ENCODE results near the gene ZBTB7A. TPM values are rescaled to one million over a fixed set of nuclear protein-coding genes. Genes with fewer than 3 reads are reported as not detected.

ZBTB7A gene
- total RNA-seq, 6 experiments from 2014 or later: 19.0 to 38.5 (median 27.7) TPM

DNA sequence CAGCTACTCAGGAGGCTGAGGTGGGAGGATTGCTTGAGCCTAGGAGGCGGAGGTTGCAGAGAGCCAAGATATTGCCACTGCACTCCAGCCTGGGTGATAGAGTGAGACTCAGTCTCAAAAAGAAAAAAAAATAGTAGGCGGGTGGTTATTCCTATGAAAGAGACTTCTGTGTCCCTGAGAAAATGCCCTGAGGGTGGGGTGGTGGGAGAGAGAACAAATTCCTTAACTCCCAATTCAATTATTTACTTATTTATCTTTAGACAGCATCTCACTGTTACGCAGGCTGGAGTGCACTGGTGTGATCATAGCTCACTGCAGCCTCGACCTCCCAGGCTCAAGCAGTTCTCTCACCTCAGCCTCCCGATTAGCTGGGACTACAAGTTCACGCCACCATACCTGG is 71.1 kb downstream of the ZBTB7A start:
- WGBS (ENCODE audit: insufficient coverage, low coverage, low lambda C conversion rate, missing lambda C conversion rate): 77% methylated on average over 6 of the region's 6 CpGs
- H3K4me3 ChIP-seq: no peak overlapping the region
- H3K9me3 ChIP-seq: no peaks in the 10 kb centered on the region
- no peak overlapping the region for H3K27ac ChIP-seq
- H3K27me3 ChIP-seq: no peaks in the 10 kb centered on the region
- intact Hi-C loops (cut with DNase I): no loop called here
- H3K36me3 ChIP-seq: no peaks in the 10 kb centered on the region
- no peak for ATAC-seq
- TF ChIP-seq, protein P1, sequence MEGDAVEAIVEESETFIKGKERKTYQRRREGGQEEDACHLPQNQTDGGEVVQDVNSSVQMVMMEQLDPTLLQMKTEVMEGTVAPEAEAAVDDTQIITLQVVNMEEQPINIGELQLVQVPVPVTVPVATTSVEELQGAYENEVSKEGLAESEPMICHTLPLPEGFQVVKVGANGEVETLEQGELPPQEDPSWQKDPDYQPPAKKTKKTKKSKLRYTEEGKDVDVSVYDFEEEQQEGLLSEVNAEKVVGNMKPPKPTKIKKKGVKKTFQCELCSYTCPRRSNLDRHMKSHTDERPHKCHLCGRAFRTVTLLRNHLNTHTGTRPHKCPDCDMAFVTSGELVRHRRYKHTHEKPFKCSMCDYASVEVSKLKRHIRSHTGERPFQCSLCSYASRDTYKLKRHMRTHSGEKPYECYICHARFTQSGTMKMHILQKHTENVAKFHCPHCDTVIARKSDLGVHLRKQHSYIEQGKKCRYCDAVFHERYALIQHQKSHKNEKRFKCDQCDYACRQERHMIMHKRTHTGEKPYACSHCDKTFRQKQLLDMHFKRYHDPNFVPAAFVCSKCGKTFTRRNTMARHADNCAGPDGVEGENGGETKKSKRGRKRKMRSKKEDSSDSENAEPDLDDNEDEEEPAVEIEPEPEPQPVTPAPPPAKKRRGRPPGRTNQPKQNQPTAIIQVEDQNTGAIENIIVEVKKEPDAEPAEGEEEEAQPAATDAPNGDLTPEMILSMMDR (IDR thresholded peaks at IDR 0.05): no peak
- peaks cover 0 to 11% (median 3%) of the 10 kb centered on the region in 4 donors for H3K4me1 ChIP-seq
- DNase-seq: no peak

Other genes with a start within 250 kb of the ZBTB7A start
- not detected for gene ZFR2, start 197.9 kb downstream of the ZBTB7A start, total RNA-seq
- gene ATCAY, start 186.2 kb downstream of the ZBTB7A start, total RNA-seq: not detected
- under 1 TPM in 1 of 6 experiments, not detected in 5; 0.17 TPM for gene NMRK2, start 133.8 kb downstream of the ZBTB7A start, total RNA-seq
- gene DAPK3, start 95.8 kb downstream of the ZBTB7A start, total RNA-seq: 10 to 100 TPM; 13.1 to 63.7 (median 24.9) TPM
- 1,000 to 10,000 TPM in 4 of 6 experiments, 100 to 1,000 TPM in 2; 933 to 1,231 (median 1,031) TPM for gene EEF2, start 81.4 kb downstream of the ZBTB7A start, total RNA-seq
- gene PIAS4, start 59.2 kb downstream of the ZBTB7A start, total RNA-seq: 10 to 100 TPM in 5 of 6 experiments, 1 to 10 TPM in 1; 9.9 to 20.0 (median 14.9) TPM
- 10 to 100 TPM; 50.2 to 75.7 (median 59.8) TPM for gene MAP2K2, start 57.2 kb upstream of the ZBTB7A start, total RNA-seq
- gene CREB3L3, start 86.7 kb upstream of the ZBTB7A start, total RNA-seq: 100 to 1,000 TPM in 4 of 6 experiments, 10 to 100 TPM in 2; 50.5 to 368 (median 199) TPM
- 10 to 100 TPM in 3 of 6 experiments, 1 to 10 TPM in 3; 7.9 to 21.6 (median 10.0) TPM for gene SIRT6, start 115.7 kb upstream of the ZBTB7A start, total RNA-seq
- gene ANKRD24, start 115.8 kb upstream of the ZBTB7A start, total RNA-seq: 1 to 10 TPM; 1.2 to 4.8 (median 2.7) TPM
- gene EBI3, start 162.6 kb upstream of the ZBTB7A start, total RNA-seq: 1 to 10 TPM in 5 of 6 experiments, under 1 TPM in 1; 0.73 to 4.1 (median 2.0) TPM
- 10 to 100 TPM in 1 of 6 experiments, 1 to 10 TPM in 5; 6.4 to 14.1 (median 8.9) TPM for gene YJU2, start 180.2 kb upstream of the ZBTB7A start, total RNA-seq
- gene SHD, start 212.4 kb upstream of the ZBTB7A start, total RNA-seq: 1 to 10 TPM; 1.7 to 9.7 (median 6.4) TPM
- under 1 TPM in 2 of 6 experiments, not detected in 4; 0.24 to 0.32 TPM for gene TMIGD2, start 235.5 kb upstream of the ZBTB7A start, total RNA-seq
- 1 to 10 TPM in 1 of 6 experiments, under 1 TPM in 3, not detected in 2; 0.19 to 2.2 (median 0.52) TPM for gene FSD1, start 237.7 kb upstream of the ZBTB7A start, total RNA-seq

Measured in right lobe of liver (tissue), 6 donors.